OCI-LY1 (cell line): Measurements from ENCODE around the gene ERN2.

Experiments
- H2AFZ ChIP-seq: fragments of 200-600 bp; sonication (generic), shearing (Covaris generic); 2 replicates; pipeline ENCODE4 v1.6.0; 2014; ENCODE audit warnings: antibody characterized with exemption, mild to moderate bottlenecking, low read length
- H3F3A ChIP-seq: fragments of 200-600 bp; sonication (generic), shearing (Covaris generic); 2 replicates; pipeline ENCODE4 v1.6.0; 2014; ENCODE audit warnings: mild to moderate bottlenecking, antibody characterized with exemption, low read length, moderate library complexity; ENCODE audit not compliant: insufficient read depth
- H3K27ac ChIP-seq: fragments of 200-600 bp; sonication (generic); 2 replicates; pipeline ENCODE4 v1.5.1; 2014; ENCODE audit warnings: low read length, mixed run types, mild to moderate bottlenecking, low read depth; ENCODE audit not compliant: poor library complexity, severe bottlenecking
- H3K27me3 ChIP-seq: fragments of 200-600 bp; sonication (generic); 2 replicates; pipeline ENCODE4 v1.6.0; 2014; ENCODE audit warnings: antibody characterized with exemption, mild to moderate bottlenecking, low read length, moderate library complexity; ENCODE audit not compliant: insufficient read depth
- H3K36me3 ChIP-seq: fragments of 200-600 bp; sonication (generic); 2 replicates; pipeline ENCODE4 v1.6.1; 2014; ENCODE audit warnings: mild to moderate bottlenecking, antibody characterized with exemption, low read length, moderate library complexity, mixed read lengths; ENCODE audit not compliant: insufficient read depth
- H3K4me1 ChIP-seq: fragments of 200-600 bp; sonication (generic); 2 replicates; pipeline ENCODE4 v1.5.1; 2014; ENCODE audit warnings: mild to moderate bottlenecking, low read length, moderate library complexity; ENCODE audit not compliant: insufficient read depth, severe bottlenecking
- H3K4me2 ChIP-seq: fragments of 200-600 bp; sonication (generic), shearing (Covaris generic); 2 replicates; pipeline ENCODE4 v1.6.1; 2014; ENCODE audit warnings: low read length
- H3K4me3 ChIP-seq: fragments of 200-600 bp; sonication (generic); 2 replicates; pipeline ENCODE4 v1.5.1; 2014; ENCODE audit warnings: low read length, low read depth, mild to moderate bottlenecking, mixed read lengths; ENCODE audit not compliant: poor library complexity, severe bottlenecking
- H3K79me2 ChIP-seq: fragments of 200-600 bp; shearing (Covaris generic); 2 replicates; pipeline ENCODE4 v1.6.1; 2016; ENCODE audit warnings: mixed run types, low read length, mixed read lengths; ENCODE audit not compliant: insufficient read depth
- H3K9ac ChIP-seq: fragments of 200-600 bp; sonication (generic), shearing (Covaris generic); 2 replicates; pipeline ENCODE4 v1.6.1; 2014; ENCODE audit warnings: mild to moderate bottlenecking, low read length, mixed read lengths
- H3K9me2 ChIP-seq: fragments of 200-600 bp; sonication (generic), shearing (Covaris generic); 2 replicates; pipeline ENCODE4 v1.6.1; 2014; ENCODE audit warnings: low read depth, mild to moderate bottlenecking, low read length, mixed read lengths
- H3K9me3 ChIP-seq: fragments of 200-600 bp; shearing (Covaris generic); 2 replicates; pipeline ENCODE4 v1.6.1; 2014; ENCODE audit warnings: low read length, mixed read lengths
- H4K20me1 ChIP-seq: fragments of 200-600 bp; sonication (generic), shearing (Covaris generic); 2 replicates; pipeline ENCODE4 v1.6.0; 2016; ENCODE audit warnings: mild to moderate bottlenecking, low read length; ENCODE audit not compliant: insufficient read depth
- EZH2 ChIP-seq: fragments of 200-600 bp; sonication (generic), shearing (Covaris generic); IDR thresholded peaks from 2 replicates; pipeline ENCODE4 v1.8.0; 2017; ENCODE audit warnings: borderline replicate concordance, mixed run types, mild to moderate bottlenecking, antibody characterized with exemption, low read length, moderate library complexity, mixed read lengths
- TF ChIP-seq, protein P1 (sequence below): fragments of 200-600 bp; sonication (generic), shearing (Covaris generic); IDR thresholded peaks from 2 replicates; pipeline ENCODE4 v1.5.1; 2017; ENCODE audit warnings: mild to moderate bottlenecking, antibody characterized with exemption, low read length, moderate library complexity, mixed read lengths

Gene ERN2

GRCh38 chr16:23678430-23679273 is 34.4 kb downstream of the ERN2 start, which contains the start of gene PLK1:
Gene PLK1 (plus strand): TSS chr16:23678889. CDS start chr16:23678933, 44 bp downstream.
- H3K27me3 ChIP-seq = no peaks in the 10 kb centered on the region
- peaks cover 27% of the 10 kb centered on the region for H3K4me1 ChIP-seq
- no peaks in the 10 kb centered on the region for H3K9me2 ChIP-seq
- no peaks in the 10 kb centered on the region for H4K20me1 ChIP-seq
- H3K9me3 ChIP-seq = no peaks in the 10 kb centered on the region
- H3K4me3 ChIP-seq = peak within 1 kb of the TSS; percentile 76
- H3K36me3 ChIP-seq = peaks cover 43% of the 10 kb centered on the region
- H3K4me2 ChIP-seq = peak within 1 kb of the TSS; percentile 98
- H2AFZ ChIP-seq = no peak within 1 kb of the TSS
- H3F3A ChIP-seq = no peaks in the 10 kb centered on the region
- TF ChIP-seq, protein P1, sequence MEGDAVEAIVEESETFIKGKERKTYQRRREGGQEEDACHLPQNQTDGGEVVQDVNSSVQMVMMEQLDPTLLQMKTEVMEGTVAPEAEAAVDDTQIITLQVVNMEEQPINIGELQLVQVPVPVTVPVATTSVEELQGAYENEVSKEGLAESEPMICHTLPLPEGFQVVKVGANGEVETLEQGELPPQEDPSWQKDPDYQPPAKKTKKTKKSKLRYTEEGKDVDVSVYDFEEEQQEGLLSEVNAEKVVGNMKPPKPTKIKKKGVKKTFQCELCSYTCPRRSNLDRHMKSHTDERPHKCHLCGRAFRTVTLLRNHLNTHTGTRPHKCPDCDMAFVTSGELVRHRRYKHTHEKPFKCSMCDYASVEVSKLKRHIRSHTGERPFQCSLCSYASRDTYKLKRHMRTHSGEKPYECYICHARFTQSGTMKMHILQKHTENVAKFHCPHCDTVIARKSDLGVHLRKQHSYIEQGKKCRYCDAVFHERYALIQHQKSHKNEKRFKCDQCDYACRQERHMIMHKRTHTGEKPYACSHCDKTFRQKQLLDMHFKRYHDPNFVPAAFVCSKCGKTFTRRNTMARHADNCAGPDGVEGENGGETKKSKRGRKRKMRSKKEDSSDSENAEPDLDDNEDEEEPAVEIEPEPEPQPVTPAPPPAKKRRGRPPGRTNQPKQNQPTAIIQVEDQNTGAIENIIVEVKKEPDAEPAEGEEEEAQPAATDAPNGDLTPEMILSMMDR = peak; percentile 58
- no peak for TF ChIP-seq EZH2
- H3K79me2 ChIP-seq = peaks cover 29% of the 10 kb centered on the region
- H3K27ac ChIP-seq = peak within 1 kb of the TSS; percentile 54
- peak within 1 kb of the TSS; percentile 83 for H3K9ac ChIP-seq

DNA sequence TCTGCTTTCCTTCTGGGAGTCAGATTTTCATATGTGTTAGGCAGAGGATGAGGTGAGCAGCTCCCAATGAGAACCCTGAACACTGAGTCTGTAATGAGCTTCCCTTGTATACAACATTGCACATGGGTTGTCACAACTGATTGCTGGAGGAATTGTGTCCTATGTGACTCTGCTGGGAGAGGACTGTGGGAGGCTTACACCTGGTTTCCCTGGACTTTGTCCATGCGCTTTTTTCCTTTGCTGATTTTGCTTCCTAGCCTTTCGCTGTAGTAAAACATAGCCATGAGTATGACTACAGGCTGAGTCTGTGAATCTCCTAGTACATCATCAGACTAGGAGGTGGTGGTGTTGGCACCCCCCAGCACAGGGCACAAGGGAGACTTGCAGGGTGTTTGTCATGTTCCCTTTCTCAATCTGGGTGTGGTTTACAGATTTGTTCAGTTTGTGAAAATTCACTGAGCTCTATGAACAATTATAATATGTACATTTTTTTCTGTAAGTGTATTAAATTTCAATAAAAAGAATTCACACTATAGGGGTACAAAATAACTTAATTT is 36.0 kb downstream of the ERN2 start:
- no peaks in the 10 kb centered on the region for H3K27me3 ChIP-seq
- H4K20me1 ChIP-seq = no peaks in the 10 kb centered on the region
- no peak overlapping the region for H3K4me2 ChIP-seq
- H3K4me3 ChIP-seq = no peak overlapping the region
- H3K9ac ChIP-seq = no peak overlapping the region
- peaks cover 32% of the 10 kb centered on the region for H3K36me3 ChIP-seq
- H3K9me3 ChIP-seq = no peaks in the 10 kb centered on the region
- H2AFZ ChIP-seq = no peak overlapping the region
- peaks cover 26% of the 10 kb centered on the region for H3K79me2 ChIP-seq
- peak overlapping the region; percentile 54 for H3K27ac ChIP-seq
- H3F3A ChIP-seq = no peaks in the 10 kb centered on the region
- peaks cover 27% of the 10 kb centered on the region for H3K4me1 ChIP-seq
- no peaks in the 10 kb centered on the region for H3K9me2 ChIP-seq
- no peak for TF ChIP-seq EZH2
- TF ChIP-seq, protein P1 = no peak

DNA sequence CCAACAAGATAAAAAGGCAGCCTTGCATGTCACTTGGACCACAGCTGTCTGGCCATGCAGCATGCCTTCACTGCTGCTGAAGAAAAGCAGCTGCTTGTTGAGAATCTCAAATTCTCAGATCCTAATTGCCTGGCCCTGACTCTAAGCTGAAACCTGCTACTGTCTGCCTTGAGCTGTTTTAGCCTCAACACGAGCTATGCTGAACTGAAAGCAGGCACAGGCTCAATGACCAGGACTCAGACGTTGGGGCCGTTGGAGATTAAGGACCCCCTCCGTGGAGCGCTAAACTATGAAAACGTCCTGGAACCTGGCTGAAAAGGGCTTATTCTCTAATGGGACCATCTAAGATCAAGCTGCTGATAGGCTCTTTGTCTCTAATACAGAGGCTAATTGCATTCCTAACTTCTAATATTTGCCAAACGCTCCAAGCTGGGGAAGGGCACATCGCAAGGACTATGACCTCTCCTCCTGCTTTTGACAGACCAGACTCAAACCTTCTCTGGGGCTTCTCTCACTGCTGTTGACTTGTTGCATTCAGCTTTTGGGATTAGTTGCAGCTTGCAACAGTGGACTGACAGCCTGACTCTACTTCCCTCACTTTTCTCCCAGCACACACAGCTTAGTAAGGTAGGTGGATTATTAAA is 38.9 kb downstream of the ERN2 start:
- Histone ChIP-seq H3K4me1 (peaks cover 8% of the 10 kb centered on the region), H3K4me2 (no peak overlapping the region), H3K36me3 (peaks cover 17% of the 10 kb centered on the region; the same call in 1 of the 2 replicates), H3K4me3 (no peak overlapping the region), H3K9me3 (no peaks in the 10 kb centered on the region), H3K9me2 (no peaks in the 10 kb centered on the region), H3K79me2 (peaks cover 2% of the 10 kb centered on the region), H3K27ac (no peak overlapping the region), H4K20me1 (no peaks in the 10 kb centered on the region), H3K27me3 (no peaks in the 10 kb centered on the region), H2AFZ (no peak overlapping the region), H3K9ac (no peak overlapping the region), H3F3A (no peaks in the 10 kb centered on the region)
- no peak for TF ChIP-seq EZH2
- TF ChIP-seq, protein P1 = no peak
